Right lobe of liver (tissue), 6 donors: ENCODE measurements around the gene NF1. TPM values are rescaled to one million over a fixed set of nuclear protein-coding genes. Genes with fewer than 3 reads are reported as not detected.

Experiments used
- ATAC-seq, 4 donors: fragments of 200-7000 bp; cut with Tn5 transposase; one replicate each; pipeline ENCODE4 v1.9.1; 2020; ENCODE audit warnings: mild to moderate bottlenecking in 4 of 4, moderate library complexity in 4 of 4
- DNase-seq, 3 donors: peaks; one replicate each; pipeline ENCODE4 v3.0.0-alpha.2; 2020
- H3K27ac ChIP-seq, 3 donors: fragments of 200-600 bp; one replicate each; pipeline ENCODE4 v1.8.0; 2022
- H3K27me3 ChIP-seq, 2 donors: fragments of 200-600 bp; one replicate each; pipeline ENCODE4 v1.8.0; 2022
- H3K36me3 ChIP-seq, 4 donors: fragments of 200-600 bp; sonication (generic) in 1 of 4; one replicate each; pipeline versions ENCODE4 v1.5.1 to v1.8.0; 2017 to 2022; ENCODE audit warnings: control low read depth in 1 of 4
- H3K4me1 ChIP-seq, 4 donors: fragments of 200-600 bp; sonication (generic) in 1 of 4; one replicate each; pipeline versions ENCODE4 v1.5.1 to v1.8.0; 2017 to 2022; ENCODE audit warnings: control low read depth in 1 of 4
- H3K4me3 ChIP-seq, 3 donors: fragments of 200-600 bp; one replicate each; pipeline ENCODE4 v1.8.0; 2022
- H3K9me3 ChIP-seq, 4 donors: fragments of 200-600 bp; sonication (generic) in 1 of 4; one replicate each; pipeline versions ENCODE4 v1.5.1 to v1.8.0; 2017 to 2022; ENCODE audit warnings: control low read depth in 1 of 4
- CTCF ChIP-seq, 4 donors: fragments of 200-600 bp in 3 of 4; fragments of 450-650 bp in 1 of 4; IDR thresholded peaks; one replicate each; pipeline versions ENCODE4 v1.5.1 to v1.8.0; 2016 to 2022; ENCODE audit warnings: antibody characterized with exemption in 4 of 4, mild to moderate bottlenecking in 2 of 4
- POLR2A ChIP-seq: fragments of 450-650 bp; IDR thresholded peaks from one replicate; pipeline ENCODE4 v1.6.1; 2017; ENCODE audit warnings: antibody characterized with exemption, mild to moderate bottlenecking
- WGBS: methylation state at CpG from one replicate; pipeline ENCODE4 v1.1.6; 2018; ENCODE audit warnings: low coverage, low lambda C conversion rate; ENCODE audit not compliant: insufficient coverage; ENCODE audit errors: missing lambda C conversion rate; 5-methylcytosine and 5-hydroxymethylcytosine counted together
- intact Hi-C, 2 donors: fragments of 100-400 bp; cut with DNase I; formaldehyde crosslinking; loops; one replicate each; pipeline versions ENCODE4 v1.11.2 to v1.14.1; 2022
- total RNA-seq, 6 experiments: library from RNA; depleted of rRNA in 2 of 6; stranded (reverse); fragments of >200 nt in 2 of 6; fragmentation: NEBNext Ultra II Directional in 3 of 6; extraction: Animal tissue kit (Norgen Biotek cat#: 25700) in 3 of 6; gene quantifications; one replicate each; pipeline versions ENCODE4 v1.1.0 to v1.2.4, GENCODE V29; 2016 to 2023
- donor health status: DM: no; HTN: yes; CAD: no.
- donor health status: DM: no; HTN: no; CAD: no.
- donor health status: DM: no; HTN: no; CAD: no.
- donor health status: DM: no; HTN: yes; CAD: no.
- donor health status: DM: no; HTN: yes; CAD: no.

The NF1 gene
- total RNA-seq, 6 experiments from 2014 or later = 26.6 to 35.3 (median 30.0) TPM

- intact Hi-C loops = no loop called here
- H3K4me3 ChIP-seq = no peak overlapping the region
- no peak overlapping the region for H3K27ac ChIP-seq
- H3K9me3 ChIP-seq = no peaks in the 10 kb centered on the region
- no peaks in the 10 kb centered on the region for H3K27me3 ChIP-seq
- DNase-seq (no peak), ATAC-seq (peak; percentile 25 to 76 (median 56))
- no peak for TF ChIP-seq POLR2A
- TF ChIP-seq CTCF (IDR thresholded peaks at IDR 0.05) = no peak
- 26% methylated on average over 2 of the region's 2 CpGs for WGBS
- no peaks in the 10 kb centered on the region for H3K4me1 ChIP-seq
- no peaks in the 10 kb centered on the region for H3K36me3 ChIP-seq
Observed at GRCh38 chr17:31067691-31068184, 27.0 kb upstream of the NF1 start.

- H3K36me3 ChIP-seq = no peaks in the 10 kb centered on the region
- intact Hi-C loops = no loop called here
- ATAC-seq = peak in 3 of 4 donors; percentile 47 to 72 (median 51)
- no peaks in the 10 kb centered on the region for H3K9me3 ChIP-seq
- H3K27ac ChIP-seq = no peak overlapping the region
- DNase-seq = peak in 1 of 3 donors; percentile 24
- H3K27me3 ChIP-seq = no peaks in the 10 kb centered on the region
- H3K4me1 ChIP-seq = no peaks in the 10 kb centered on the region
- no peak overlapping the region for H3K4me3 ChIP-seq
- WGBS = 28% methylated on average over 4 of the region's 4 CpGs
- no peak for TF ChIP-seq POLR2A
- peak; percentile 24 to 42 (median 32) for TF ChIP-seq CTCF (IDR thresholded peaks at IDR 0.05)
Observed at GRCh38 chr17:31068291-31068690, 26.5 kb upstream of the NF1 start.

GRCh38 chr17:31072186-31072585, 22.6 kb upstream of the NF1 start:
- TF ChIP-seq POLR2A = no peak
- no peak for TF ChIP-seq CTCF (IDR thresholded peaks at IDR 0.05)
- no peak overlapping the region for H3K27ac ChIP-seq
- H3K36me3 ChIP-seq = no peaks in the 10 kb centered on the region
- no peaks in the 10 kb centered on the region for H3K4me1 ChIP-seq
- no peak overlapping the region for H3K4me3 ChIP-seq
- intact Hi-C loops = no loop called here
- DNase-seq = no peak
- H3K27me3 ChIP-seq = no peaks in the 10 kb centered on the region
- ATAC-seq = no peak
- no peaks in the 10 kb centered on the region for H3K9me3 ChIP-seq

GRCh38 chr17:31073411-31073810, 21.4 kb upstream of the NF1 start:
- Histone ChIP-seq H3K27me3 (no peaks in the 10 kb centered on the region), H3K27ac (no peak overlapping the region), H3K4me1 (no peaks in the 10 kb centered on the region), H3K9me3 (no peaks in the 10 kb centered on the region), H3K4me3 (no peak overlapping the region), H3K36me3 (no peaks in the 10 kb centered on the region)
- WGBS = 37% methylated on average over 4 of the region's 4 CpGs
- no peak for TF ChIP-seq POLR2A
- no peak for TF ChIP-seq CTCF (IDR thresholded peaks at IDR 0.05)
- DNase-seq (no peak), ATAC-seq (no peak)
- intact Hi-C loops = no loop called here
